DMS53 (cell line): ENCODE results near the gene AK2.

Experiments used
- DNase-seq: peaks from one replicate; lab custom pipeline; 2025; lab: John Stamatoyannopoulos, UW

AK2 gene

DNA sequence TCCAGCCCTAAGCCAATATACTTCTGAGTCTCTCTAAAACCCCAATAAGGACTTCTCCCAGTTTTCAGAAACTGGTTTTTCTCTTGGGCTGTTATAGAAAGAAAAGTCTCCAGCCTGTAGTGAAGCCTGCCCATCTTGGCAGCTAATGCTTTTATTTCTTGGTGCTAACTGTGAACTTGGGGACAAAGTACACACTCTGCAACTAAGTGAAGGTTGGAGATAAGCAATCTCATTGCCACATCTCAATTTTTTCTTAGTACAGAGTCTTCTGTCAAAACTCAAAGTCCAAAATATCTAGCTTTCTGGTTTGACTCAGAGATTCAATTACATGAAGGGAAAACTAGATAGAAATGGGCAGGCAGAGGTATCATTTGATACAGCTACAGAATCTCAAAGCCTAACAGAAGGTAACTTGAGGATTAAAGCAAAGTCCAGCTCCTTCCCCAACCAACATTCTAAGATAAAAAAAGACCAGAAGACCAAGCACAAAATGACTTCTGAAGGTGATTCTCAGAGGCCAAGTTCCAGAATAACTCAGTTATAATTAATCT, 14.0 kb downstream of the AK2 start:
- DNase-seq = no peak

DNA sequence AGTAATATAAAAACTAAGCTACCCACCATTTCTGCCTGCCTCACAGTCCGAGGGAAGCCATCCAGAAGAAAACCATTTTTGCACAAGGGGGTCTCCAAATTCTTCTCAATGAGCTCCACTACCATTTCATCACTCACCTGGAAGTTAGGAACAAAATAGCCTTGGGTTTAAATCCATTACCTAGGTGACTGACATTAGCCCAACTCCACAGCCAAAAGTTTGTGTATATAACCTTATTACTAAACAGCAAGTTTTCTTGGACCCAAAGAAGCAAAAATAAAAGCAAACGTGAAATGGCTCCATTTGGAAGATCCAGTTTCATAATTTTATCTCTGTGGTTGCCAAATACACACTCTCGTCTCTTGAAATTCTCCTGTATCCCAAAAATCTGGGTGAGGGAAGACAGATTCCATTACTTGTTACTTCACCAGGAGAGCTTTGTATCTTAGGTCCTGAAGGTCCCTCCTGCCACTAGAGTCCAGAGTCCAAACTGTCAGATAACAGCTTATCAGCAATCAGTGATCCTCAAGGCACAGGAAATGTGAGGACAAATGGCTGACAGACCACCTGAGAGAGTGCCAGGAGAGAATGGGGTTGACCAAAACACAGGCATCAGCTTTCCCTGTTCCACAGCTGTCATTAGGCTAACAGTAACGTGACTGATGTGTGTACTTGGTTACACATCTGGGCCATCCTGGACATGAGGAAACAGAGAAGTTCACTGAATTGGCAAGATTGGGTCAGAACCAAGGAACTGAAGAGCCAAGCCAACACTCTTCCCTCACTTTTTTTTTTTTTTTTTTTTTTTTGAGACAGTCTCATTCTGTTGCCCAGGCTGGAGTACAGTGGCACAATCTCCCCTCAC, 14.9 kb downstream of the AK2 start:
- no peak for DNase-seq

DNA sequence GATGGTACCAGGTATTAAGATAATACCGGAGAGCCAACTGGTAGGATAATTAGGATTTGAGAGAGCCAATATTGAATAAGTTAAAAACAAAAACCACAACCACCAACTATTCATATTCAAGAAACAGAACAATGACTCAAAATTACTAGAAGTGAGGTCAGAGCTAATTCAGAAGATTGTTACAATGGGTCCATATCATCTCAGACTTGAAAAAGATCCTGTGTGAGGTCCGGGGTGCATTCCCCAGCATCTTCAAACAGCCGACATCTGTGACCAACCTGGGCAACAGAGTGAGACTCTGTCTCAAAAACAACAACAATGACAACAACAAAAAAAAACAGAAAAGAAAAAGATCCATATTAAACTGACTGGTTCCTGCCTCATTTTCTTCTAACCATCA, 18.6 kb downstream of the AK2 start:
- DNase-seq = no peak

DNA sequence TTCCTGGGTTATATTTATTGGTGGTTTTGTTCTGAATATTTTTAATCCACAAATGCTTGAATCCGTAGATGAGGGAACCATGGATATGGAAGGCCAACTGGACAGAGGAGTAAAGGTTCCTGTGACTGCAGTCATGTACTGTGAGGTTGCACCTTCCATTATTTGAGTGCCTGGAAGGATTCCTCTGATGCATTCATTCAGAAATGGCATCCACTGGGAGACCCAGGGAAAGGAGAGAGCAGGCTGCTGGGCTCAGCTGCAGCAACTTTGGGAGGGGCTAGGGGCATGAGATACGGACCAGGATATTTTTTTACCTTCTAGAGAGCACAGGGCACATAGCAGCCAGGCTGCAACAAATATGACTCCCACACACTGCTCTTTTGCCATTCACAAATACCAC, 19.5 kb downstream of the AK2 start:
- DNase-seq = no peak

DNA sequence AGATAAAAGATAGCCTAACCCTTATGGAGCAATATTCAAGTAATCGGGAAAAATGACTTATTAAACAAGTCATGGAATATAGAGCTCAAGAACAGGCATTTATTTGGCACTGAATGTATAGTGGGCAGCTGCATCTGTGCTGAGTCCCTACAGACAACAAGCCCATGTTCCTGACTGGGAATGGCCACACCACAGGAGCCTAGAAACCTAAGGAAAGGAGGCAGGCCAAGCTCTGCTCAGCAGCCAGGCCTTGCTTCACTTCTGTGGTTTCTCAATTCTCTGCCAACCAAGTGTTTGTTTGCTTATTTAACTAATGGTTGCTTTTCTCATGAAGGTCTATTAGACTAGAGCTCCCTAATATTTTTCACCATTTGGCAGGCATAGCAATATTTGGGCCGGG, 21.5 kb downstream of the AK2 start:
- DNase-seq = no peak

DNA sequence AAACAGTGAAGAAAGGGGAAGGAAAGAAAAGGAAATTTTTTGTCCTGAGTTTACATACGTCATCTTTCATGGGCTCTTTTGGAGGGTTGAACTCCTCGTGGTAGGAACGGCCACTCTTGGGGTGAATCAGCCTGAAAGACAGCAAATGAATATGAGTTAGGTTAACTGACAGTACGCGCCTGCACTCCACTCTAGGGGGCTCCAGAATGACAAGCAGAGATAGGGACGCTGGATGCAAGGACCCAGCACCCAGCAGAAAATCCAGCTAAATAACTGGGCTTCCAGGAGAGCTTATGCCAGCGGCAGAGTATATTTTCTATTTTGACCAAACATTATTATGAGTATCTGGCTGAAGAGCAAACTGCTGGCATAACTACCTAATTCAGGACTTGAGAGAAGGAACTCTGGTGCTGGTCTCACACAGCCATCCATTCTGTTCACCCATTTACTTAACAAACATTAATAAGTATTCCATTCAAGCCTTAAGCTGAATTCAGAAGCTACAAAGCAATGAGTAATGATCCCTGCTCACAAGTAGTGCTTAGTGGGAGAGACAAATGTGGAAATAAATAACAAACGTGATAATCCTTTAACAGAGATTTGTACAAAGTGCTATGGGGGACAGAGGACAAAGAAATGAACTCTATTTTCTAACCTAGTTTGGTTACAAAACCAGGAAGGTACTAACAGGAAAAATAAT, 22.1 kb downstream of the AK2 start:
- no peak for DNase-seq

DNA sequence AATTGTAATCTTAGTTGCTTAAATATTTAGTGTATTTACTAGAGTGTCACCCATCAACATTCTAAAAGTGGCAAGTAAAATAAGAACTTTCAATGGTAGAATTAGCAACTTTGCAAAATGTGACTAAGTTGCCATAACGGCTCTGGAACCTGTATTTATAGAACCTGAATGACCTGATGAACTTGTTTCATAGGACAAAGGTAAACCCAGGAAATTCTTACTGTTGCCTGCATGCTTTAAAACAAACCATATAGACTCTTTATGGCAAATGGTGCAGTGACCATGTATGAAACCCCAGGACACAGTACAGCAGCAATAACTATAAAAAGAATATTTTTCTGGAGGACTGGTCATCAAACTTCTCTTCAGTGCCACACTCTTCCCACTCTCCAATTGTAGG, 22.9 kb downstream of the AK2 start:
- no peak for DNase-seq

DNA sequence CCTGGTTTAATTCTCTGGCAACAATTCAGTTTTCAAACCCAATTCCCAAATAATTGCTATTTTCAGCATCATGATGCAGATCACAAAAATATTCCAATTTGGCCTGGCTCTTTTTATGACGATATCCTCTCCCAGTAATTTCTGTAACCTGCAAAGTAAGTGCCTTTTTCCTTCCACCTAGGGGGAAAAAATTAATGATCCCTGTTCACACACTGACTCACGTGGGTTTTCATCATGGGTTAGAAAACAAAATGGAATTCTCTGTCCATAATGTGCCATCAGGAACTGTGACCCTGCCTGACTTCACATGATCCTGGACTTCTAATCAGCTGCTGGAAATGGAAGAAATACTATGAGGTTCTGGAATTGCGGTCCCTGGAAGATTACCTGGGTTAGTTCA, 24.5 kb downstream of the AK2 start:
- DNase-seq = no peak

DNA sequence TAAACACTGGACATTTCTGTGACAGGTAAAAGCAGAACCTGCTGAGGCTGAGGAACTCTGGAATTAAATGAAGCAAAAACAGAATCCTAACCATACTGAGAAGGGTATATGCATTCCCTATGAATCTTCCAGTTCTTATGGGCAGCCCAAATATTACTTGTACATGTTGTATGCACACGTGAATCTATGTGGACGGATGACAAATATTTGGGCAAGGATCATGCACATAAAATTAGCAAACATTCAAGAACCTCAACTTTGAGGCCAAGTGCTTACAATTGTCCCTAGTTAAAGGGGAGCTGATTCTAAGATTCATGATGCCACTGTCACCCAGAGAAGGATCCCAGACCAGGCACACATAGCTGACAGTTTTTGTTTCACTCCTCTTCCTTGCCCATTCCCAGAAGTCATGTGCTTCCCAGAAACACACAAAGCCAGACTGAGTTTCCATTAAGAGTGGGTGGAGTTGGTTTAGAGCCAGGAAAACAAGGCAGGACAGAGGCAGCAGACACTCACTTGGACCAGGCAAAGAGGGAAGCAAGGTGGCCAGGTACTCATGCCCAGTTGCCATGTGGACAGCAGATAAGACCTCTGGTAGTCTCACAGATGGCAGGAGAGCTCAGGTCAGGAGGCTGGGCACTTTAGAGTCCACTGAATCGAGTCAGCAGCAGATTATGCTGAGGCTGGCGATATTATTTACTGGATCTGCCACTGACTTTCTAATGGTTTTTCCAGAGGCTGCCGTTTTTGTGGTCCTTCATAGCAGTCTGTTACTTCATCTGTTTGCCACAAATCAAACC, 25.6 kb downstream of the AK2 start:
- no peak for DNase-seq

DNA sequence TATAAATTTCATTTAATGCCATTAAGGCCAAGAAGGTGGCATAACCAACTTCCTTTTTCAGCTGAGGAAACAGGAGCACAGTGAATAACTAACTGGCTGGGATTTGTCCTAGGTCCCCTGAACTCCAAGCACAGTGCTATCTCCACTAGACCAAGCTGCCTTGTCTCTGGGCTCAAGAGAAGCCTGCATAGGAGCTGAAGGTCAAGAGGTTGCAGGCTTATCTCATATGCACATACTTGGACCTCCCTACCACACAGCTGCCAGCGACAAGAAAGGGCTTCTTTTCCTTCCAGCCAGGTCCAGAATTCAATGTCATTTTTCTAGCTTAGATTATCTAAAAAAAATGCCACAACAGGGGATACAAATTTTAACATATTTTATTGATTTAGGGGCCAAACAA, 27.1 kb downstream of the AK2 start:
- no peak for DNase-seq

DNA sequence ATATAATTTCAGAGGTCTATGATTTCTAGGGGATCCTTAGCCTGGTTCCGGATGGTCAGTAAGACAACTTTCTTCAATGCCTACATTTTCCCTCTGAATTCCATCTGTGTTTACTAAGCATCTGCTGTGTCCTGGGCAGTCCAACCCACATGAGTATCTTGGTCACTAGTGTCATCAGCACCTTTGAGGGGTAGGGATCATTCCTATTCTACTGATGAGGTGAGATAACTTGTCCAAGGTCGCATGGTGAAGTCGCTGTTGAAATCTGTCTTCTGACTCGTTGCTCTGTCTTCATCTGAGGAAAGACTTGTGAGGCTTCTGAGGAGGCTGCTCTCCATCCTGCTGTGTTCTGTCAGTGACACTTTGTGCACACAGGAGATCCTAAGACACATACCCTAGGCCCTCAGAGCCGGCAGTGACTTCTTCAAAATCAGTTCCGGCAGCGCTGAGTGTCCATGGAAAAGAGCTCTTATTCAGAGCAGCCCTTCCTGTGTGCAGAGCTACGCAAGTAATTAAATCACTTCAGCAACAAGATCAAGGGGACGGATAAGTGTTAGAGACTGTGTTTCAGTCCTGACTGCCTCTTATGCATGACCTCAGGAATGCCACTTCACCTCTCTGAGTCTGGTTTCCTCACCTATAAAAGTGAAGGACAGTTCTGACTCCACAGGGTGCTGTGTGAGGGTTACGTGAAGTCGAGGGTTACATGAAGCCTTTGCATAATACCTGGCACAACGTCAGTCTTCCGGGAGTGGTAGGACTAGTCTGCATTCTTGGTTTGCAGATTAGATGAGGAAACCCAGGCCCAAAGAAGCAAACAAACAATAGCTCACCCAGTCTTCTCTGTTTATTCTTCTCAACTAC, 28.4 kb downstream of the AK2 start:
- DNase-seq = peak; percentile 61

DNA sequence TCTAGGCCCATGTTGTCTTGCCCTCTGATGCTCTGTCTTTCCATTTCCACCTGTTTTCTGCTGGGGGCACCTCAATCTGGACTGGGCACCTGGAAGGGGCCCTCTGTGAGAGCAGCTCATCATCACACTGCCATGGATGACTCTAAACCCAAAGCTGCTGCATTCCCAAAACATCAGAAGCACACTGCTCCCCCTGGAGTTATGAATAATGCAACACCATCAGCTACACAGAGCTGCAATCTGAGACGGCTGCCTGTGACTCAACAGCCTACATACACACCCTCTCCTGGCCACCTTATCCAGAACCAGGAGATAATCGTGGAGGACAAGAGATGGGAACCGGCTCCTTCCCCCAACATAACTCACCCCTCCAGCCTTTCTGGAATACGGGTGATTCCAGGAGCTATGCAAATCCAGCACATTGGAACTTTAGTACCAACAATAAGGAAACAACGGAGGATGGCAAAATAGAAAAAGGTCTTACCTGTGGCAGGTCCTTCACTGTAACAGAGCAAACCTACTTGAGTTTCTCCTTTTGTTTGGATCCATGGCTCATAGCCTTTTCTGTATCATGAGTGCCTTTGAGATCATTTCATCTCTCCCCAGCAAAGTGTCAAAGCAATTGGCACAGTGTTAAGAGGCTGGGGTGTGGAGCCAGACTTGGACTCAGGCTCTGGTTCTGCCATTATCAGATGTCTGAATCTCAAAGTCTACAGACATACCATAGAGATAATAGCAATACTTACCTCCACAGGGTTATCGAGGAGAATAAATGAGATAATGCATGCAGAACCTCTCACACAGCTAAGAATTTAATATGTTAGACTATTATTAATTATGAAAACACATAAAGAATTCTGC, 29.3 kb downstream of the AK2 start:
- DNase-seq = peak; percentile 84

DNA sequence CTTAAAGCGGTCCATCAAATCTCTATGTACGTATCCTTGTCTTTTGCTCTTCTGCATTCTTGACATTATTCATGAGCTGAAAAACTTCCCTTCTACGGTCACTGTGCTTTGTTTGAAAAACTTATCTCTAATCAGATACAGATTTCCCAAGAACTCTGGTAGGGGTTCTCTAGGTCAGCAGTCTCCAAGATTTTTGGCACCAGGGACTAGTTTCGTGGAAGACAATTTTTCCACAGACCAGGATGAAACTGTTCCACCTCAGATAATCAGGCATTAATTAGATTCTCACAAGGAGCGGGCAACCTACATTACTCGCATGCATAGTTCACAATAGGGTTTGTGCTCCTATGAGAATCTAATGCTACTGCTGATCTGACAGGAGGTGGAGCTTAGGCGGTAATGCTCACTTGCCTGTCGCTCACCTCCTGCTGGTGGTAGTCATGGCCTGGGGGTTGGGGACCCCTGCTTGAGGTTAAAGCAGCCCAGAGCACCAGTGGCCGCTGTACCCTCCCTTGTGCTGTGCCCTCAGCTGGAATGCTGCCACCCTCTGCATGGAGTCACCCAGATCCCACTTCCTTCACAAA, 30.8 kb downstream of the AK2 start:
- no peak for DNase-seq

DNA sequence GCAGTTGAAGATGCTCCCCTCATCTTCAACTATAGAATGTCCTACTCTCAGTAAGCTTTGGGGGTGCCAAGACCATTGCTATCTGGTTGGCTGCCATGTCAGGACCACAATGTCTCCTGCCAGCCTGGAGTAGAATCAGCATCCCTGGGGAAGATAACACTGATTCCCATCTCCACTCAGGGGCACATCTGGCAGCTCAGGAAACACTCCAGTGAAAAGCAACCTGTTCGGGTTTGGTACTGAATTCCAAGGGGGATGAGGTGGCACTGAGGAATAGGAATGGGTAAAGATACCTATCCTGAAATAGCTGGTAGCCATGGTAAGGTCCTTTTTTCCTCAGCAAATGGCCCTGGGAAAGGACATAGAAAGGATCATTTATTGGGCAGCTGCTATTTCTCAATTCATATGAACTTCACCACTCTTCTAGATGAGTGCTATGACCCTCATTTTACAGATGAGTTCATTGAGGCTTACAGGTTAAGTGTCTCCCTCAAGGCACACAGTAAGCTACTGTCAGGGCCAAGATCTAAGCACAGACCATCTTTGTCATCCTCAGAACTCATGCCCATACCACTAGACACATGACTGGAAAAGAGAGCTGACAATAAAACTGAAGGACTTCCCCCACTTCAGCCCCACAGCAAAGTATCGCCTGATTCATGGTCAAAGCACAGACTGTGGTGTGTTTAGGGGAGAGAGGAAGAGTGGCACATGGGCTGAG, 31.4 kb downstream of the AK2 start:
- no peak for DNase-seq

DNA sequence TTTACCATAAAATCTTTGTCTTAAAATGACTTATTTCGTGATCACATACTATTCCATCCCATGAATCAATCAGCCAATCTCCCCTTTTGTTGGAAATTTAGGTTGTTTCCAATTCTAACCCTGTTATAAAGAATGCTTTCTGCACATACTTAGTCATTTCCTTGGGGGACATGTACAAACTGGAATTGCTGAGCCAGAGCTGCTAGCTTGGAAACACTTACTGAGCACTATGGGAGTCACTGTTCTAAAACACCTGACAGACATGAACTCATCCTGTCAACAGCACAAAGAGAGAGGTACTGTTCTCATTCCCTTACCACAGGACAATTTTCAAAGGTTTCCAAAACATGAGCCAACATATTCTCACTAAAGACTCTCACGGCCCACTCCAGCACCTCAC, 32.1 kb downstream of the AK2 start:
- DNase-seq = no peak

DNA sequence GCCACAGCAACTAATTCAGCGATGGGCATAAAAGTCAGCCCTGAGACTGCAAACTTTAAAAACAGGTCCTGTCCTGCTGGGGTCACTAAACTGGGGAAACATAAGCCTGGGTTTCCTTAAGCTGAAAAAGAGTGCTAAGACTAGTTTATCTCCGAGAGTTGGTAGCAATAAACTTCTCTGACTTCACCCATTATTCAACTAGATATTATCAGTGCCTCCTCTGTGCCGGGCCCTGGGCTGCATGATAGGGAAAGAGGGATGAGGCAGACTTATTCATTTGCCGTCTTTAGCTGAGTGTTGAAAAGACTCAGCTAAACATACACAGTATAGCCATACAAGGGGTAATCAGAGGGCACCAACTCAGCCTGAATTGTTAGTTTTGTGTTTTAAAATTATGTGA, 33.0 kb downstream of the AK2 start:
- no peak for DNase-seq

DNA sequence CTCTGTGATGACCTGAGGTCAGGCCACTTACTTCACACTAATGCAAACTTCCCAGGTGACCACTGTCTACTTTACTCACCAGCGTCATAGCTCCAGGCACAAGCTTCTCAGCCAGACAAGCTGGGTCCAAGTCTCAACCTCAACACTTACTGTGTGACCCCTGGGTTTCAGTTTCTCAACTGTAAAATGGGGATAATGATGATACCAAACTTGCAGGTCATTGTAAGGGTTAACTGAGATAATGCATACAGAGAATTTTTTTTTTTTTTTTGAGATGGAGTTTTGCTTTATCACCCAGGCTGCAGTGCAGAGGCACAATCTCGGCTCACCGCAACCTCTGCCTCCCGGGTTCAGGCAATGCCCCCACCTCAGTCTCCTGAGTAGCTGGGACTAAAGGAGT, 34.7 kb downstream of the AK2 start:
- no peak for DNase-seq

DNA sequence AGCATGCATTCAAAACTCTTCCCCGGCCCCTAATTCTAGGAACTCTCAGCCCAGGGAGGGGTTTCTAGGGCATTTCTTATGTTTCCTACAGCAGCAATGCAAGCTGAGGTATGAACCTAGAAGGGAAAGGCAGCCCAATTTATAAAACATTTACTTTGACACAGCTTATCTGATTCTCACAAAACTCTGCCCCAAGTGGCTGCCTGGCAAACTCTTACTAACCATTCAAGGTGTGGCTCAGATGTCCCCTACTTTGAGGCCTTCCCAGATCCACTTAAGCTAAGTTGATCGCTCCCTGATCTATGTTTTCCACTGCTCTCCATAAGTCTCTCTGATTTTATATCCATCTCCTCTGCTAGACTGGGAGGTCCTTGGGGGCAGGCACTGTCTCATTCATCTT, 35.4 kb downstream of the AK2 start:
- DNase-seq = peak; percentile 22

DNA sequence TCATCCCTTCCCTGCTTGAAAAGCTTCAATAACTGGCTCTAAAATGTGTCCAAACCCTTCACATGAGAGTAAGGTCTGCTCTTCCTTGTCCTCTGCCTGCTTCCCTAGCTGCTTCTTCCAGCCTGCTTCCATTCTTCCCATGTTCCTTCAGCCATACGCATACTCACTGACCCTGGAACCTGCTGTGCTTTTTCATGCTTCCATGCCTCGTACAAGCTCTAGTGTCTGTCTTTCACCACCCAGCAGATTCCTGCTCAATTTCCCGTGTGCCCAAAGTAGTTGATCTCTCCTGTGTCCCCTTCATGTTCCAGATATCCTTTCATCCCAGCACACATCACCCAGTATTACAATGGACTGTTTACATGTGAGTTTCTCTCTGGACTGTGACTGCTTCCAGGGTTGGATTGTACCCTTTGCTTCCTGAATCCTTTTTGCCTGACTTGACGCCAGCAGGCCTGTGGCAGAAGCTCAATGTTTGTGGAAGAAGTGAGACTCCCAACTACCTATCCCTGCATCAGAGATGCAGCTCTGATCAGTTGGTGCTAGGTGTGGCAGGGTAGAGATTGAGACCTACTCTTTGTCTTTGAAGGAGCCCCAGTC, 36.2 kb downstream of the AK2 start:
- no peak for DNase-seq
